EL (cell line): ENCODE data around the gene OR6C2.
"Not testable (repeated sequence)": the region's sequence is repeated elsewhere in the genome, so short reads cannot be mapped to it uniquely, and the experiment has no call there.

Experiments
- DNase-seq: peaks from one replicate; pipeline ENCODE4 v3.0.0-alpha.2; 2016

The OR6C2 gene

DNA sequence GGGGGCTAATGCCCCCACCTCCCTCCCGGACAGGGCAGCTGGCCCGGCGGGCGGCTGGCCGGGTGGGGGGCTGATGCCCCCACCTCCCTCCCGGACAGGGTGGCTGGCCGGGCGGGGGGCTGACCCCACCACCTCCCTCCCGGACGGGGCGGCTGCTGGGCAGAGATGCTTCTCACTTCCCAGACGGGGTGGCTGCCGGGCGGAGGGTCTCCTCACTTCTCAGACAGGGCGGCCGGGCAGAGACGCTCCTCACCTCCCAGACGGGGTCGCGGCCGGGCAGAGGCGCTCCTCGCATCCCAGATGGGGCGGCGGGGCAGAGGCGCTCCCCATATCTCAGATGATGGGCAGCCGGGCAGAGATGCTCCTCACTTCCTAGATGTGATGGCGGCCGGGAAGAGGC lies 35.3 kb downstream of the OR6C2 start:
- DNase-seq = not testable (repeated sequence)

DNA sequence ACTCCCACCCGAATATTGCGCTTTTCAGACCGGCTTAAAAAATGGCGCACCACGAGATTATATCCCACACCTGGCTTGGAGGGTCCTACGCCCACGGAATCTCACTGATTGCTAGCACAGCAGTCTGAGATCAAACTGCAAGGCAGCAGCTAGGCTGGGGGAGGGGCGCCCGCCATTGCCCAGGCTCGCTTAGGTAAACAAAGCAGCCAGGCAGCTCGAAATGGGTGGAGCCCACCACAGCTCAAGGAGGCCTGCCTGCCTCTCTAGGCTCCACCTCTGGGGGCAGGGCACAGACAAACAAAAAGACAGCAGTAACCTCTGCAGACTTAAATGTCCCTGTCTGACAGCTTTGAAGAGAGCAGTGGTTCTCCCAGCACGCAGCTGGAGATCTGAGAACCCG lies 40.4 kb downstream of the OR6C2 start:
- not testable (repeated sequence) for DNase-seq

DNA sequence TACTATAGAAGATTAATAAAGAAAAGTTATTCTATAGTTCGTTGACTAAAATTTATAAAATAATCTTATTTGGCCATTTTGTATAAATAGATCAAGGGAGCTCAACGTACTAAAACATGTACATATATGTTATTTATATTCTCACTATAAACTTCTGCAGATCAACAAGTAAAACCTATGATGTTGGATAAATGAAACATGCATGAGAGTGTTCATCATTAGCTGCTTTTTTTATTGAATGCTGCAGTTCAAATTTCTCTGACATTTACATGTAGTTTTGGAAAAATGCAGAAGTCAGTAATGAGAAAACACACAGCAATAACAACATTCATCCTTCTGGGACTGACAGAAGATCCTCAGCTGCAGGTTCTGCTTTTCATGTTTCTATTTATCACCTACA lies 48.2 kb downstream of the OR6C2 start, which contains the start of gene OR6C68:
OR6C68 (plus strand) TSS at position 301 of the 400 bp plus-strand sequence; CDS start at position 301, 0 bp downstream.
- no peak for DNase-seq

DNA sequence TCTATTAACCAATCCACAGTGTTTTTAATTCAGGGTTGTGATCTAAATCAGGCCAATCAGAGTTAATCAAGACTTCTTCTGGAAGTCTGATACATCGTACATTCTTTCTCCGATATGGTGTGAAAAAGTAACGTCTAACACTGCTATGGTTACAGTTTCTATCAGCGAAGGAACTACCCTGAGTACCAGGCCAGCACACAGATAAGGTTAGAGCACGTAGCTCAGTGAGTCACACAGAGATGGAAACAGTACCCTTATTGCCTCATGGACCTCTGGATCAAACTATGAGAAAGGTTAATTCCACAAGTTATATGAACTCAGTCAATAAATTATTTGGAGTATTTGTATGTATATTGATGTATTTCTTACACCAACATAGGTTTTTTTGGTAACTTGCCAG lies 51.6 kb downstream of the OR6C2 start:
- DNase-seq = no peak

DNA sequence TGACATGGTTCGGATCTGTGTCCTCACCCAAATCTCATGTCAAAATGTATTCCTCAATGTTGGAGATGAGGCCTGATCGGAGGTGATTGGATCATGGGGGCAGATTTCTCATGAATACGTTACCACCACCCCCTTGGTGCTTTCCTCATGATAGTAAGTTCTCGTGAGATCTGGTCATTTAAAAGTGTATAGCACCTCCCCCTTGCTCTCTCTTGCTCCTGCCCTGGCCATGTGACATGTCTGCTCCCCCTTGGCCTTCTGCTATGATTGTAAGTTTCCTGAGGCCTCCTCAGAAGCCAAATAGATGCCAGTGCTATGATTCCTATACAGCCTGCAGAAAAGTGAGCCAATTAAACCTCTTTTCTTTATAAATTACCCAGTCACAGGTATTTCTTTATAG lies 55.4 kb downstream of the OR6C2 start:
- DNase-seq = no peak

DNA sequence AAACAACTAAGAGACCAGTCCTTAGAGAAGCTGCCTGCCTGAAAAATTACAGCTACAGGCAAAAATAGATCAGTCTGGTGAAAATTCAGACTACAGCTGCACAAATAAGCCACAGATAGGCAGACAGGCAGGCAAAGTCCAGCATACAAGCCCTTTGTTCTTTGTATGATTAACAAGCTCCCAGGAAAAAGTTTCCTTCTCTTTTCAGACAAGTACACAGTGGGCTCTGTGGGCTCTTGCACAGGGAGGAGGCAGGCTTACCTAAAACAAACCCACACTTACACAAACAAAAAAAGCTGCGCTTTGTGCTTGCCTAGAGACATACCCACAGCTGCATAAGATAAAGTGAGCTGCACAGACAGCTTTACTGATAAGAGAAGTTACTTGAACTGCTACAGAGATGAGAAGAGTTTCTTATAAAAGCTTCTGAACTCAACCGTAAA lies 56.0 kb downstream of the OR6C2 start:
- DNase-seq = no peak

DNA sequence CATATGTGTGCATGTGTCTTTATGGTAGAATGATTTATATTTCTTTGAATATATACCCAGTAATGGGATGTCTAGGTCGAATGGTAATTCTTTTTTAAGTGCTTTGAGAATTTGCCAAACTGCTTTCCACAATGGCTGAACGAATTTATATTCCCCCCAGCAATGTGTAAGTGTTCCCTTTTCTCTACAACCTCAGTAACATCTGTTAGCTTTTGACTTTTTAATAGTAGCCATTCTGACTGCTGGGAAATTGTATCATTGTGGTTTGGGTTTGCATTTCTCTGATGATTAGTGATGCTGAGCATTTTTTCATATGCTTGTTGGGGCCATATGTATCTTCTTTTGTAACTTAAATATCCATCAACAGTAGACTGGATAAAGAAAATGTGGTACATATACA lies 57.7 kb downstream of the OR6C2 start:
- DNase-seq = no peak
